ENCODE data around the gene CDSN.

CDSN gene

DNA sequence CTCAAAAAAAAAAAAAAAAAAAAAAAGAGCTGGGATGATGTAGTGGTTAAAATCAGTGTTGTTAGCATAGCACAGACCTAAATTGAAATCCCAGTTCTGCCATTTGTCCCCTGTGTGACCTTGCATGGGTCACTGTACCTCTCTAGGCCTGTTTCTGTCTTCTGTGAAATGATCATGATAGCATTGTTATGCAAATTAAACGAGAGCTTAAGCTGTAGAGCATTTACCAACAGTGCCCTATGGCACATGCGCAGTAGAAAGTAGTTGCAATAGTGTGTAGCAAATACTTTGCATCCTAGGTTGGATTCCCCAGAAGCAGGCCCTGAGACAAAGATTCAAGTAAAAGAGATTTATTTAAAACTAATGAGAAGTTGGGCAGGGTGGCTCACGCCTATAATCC is 11.3 kb upstream of the CDSN start:
- H3K4me3 ChIP-seq (ENCODE audit: low read length), result no peak overlapping the region
- no peak for DNase-seq (ENCODE audit: low read depth)
- TF ChIP-seq, protein P1, sequence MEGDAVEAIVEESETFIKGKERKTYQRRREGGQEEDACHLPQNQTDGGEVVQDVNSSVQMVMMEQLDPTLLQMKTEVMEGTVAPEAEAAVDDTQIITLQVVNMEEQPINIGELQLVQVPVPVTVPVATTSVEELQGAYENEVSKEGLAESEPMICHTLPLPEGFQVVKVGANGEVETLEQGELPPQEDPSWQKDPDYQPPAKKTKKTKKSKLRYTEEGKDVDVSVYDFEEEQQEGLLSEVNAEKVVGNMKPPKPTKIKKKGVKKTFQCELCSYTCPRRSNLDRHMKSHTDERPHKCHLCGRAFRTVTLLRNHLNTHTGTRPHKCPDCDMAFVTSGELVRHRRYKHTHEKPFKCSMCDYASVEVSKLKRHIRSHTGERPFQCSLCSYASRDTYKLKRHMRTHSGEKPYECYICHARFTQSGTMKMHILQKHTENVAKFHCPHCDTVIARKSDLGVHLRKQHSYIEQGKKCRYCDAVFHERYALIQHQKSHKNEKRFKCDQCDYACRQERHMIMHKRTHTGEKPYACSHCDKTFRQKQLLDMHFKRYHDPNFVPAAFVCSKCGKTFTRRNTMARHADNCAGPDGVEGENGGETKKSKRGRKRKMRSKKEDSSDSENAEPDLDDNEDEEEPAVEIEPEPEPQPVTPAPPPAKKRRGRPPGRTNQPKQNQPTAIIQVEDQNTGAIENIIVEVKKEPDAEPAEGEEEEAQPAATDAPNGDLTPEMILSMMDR (IDR thresholded peaks at IDR 0.05; ENCODE audit: insufficient read depth, low read depth, low read length, missing control alignments), result no peak

DNA sequence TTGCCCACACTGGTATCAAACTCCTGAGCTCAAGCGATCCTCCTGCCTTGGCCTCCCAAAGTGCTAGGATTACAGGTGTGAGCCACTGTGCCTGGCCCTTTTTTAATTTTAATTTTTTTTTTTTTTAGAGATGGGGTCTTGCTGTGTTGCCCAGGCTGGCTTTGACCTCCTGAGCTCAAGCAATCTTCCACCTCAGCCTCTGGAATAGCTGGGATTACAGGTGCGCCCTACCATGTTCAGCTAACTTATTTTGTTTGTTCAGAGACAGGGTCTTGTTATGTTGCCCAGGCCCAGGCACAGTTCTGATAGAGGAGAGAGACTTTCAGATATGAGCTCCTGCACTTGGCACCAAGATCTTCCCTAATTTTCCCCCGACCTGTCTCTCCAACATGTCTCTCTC is 10.5 kb upstream of the CDSN start:
- no peak for DNase-seq (ENCODE audit: low read depth)
- TF ChIP-seq, protein P1 (IDR thresholded peaks at IDR 0.05; ENCODE audit: insufficient read depth, low read depth, low read length, missing control alignments), result no peak
- no peak overlapping the region for H3K4me3 ChIP-seq (ENCODE audit: low read length)

DNA sequence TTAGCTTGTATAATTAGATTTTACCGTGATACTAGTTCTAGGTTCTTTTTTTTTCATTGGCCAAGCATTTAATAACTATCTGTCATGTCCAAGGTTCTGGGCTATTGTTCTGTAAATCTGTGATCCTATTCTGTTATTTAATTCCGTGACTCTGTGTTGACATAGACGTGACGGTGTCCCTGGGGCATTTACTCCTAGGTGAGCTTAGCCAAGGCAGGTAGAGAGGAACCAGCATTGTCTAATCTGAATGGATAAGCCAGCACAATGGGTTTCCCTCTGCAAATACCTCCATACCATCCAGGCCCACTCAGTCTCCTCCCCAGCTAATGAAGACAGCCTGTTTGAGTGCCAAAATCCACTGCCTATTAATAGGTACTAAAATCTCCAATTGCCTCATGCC is 8.9 kb upstream of the CDSN start:
- no peak overlapping the region for H3K4me3 ChIP-seq (ENCODE audit: low read length)
- peak; percentile 40 for DNase-seq (ENCODE audit: low read depth)
- TF ChIP-seq, protein P1 (IDR thresholded peaks at IDR 0.05; ENCODE audit: insufficient read depth, low read depth, low read length, missing control alignments), result no peak

DNA sequence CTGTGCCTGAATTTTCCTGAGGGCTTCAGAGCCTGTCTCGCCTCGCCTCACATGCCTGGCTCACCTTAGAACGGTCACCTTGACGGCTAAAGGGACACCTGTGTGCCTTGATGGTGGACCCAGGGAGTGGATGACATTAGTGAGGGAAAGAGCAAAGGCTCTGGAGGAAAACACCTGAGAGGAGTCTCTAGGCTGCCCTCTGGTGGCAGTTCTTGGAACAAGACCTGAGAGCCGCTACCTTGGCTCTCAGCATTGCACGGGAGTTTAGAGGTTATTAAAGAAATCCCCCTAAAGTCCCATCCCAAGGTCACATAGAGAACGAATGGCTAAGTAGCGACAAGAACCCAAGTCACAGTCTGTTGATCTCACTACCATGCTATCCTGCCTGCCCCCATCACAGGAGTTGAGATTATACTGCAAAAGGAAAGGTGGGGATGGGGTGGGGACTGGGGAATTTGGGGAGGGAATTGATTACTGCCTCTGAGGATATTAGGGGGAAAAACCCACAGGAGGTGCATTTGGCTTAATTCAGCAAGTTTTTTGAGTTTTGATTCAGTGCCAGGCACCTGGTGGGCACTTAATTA is 7.9 kb upstream of the CDSN start:
- TF ChIP-seq, protein P1 (IDR thresholded peaks at IDR 0.05; ENCODE audit: insufficient read depth, low read depth, low read length, missing control alignments), result peak; percentile 92
- DNase-seq (ENCODE audit: low read depth), result peak; percentile 64

DNA sequence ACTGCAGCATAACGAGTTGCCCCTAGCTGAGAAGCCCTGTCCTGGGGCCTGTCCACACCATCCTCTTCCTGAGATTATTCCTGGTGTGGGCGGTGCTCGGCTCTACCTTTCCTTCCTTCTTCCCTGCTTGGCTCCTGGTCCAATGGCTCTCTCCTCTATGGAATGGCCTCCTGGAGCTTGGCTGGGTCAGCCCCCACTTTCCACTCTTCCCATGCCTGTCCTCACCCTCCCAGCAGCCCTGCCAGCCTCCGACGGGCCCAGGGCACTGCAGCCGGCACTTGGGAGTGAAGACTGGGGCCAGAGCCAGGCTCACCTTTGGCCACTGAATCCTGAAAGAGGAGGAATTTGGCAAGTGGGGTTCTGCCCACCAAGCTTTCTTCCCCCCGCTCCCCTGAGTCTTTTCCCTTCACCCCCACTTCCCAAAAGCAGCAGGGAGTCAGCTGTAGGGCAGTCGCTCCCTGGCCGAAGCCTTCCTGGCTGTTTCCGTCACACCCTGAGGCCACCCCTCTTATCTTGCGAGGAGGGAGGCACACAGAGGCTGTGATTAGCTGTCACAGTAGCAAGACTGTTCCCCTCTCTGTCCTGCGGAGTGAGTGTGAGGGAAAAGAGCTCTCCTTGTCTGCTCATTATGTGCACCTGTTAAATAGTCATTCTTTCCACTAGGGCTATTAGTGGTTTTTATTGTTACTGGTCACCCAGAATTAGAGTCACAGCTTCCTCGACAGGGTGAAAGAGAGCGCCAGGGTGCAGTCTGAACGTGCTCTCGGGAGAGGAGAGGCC is 6.3 kb upstream of the CDSN start:
- H3K4me3 ChIP-seq (ENCODE audit: low read length), result no peak overlapping the region
- DNase-seq (ENCODE audit: low read depth), result no peak
- TF ChIP-seq, protein P1 (IDR thresholded peaks at IDR 0.05; ENCODE audit: insufficient read depth, low read depth, low read length, missing control alignments), result no peak

More for the DNA sequence above, 7.9 kb upstream of the CDSN start:
- no peak overlapping the region for H3K4me3 ChIP-seq (ENCODE audit: low read length)

DNA sequence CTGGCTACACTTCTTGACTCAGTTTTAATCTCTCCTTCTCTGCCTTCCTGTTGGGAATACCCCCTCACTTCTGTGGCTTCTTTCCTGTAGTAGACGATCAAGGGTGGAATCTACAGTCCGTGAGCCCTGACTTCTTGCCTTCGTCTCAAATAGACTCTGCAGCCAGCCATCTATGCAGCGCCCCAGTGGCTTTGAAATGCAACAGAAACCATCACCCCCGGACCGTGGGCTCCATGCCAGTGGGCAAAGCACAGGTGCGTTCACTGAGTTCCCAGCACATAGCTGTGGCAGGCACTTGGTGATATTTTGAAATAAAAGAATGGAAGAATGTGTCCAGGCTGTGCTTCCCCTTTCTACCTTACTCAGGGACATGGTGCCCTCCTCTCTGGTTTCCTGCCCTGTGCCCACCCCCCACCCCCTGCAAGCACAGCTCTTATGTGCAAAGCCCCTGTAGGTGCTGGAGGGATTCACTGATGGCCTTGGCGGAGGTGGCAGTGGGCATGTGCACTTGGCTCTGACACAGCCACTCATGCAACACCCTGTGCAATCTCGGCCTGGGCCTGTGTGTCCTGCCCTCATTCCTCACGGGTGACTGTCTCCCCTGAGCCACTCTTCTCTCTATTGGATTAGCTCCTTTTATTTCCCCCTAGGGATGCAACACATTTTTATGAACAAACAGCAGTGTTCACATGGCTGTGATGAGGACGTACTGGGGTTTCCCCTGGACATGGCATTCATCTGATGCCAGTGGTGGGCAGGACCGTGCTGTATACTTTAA is 5.5 kb upstream of the CDSN start:
- no peak overlapping the region for H3K4me3 ChIP-seq (ENCODE audit: low read length)
- TF ChIP-seq, protein P1 (IDR thresholded peaks at IDR 0.05; ENCODE audit: insufficient read depth, low read depth, low read length, missing control alignments), result no peak
- DNase-seq (ENCODE audit: low read depth), result peak; percentile 97

All from epithelial cell of esophagus (primary cell).